DMS53 (cell line): ENCODE measurements around the gene TTC33.
"Not testable (repeated sequence)": the region's sequence is repeated elsewhere in the genome, so short reads cannot be mapped to it uniquely, and the experiment has no call there.

Source experiments
- DNase-seq: peaks from one replicate; lab custom pipeline; 2025; lab: John Stamatoyannopoulos, UW

The TTC33 gene

GRCh38 chr5:40716590-40716989 lies 39.2 kb downstream of the TTC33 start:
- no peak for DNase-seq

GRCh38 chr5:40716000-40716399 lies 39.8 kb downstream of the TTC33 start:
- peak; percentile 4 for DNase-seq

- DNase-seq: no peak
These were observed 41.8 kb downstream of the TTC33 start for GRCh38 chr5:40714001-40714400.

- not testable (repeated sequence) for DNase-seq
These were observed 45.2 kb downstream of the TTC33 start for GRCh38 chr5:40710575-40710974.

- DNase-seq: not testable (repeated sequence)
These were observed 50.3 kb downstream of the TTC33 start for GRCh38 chr5:40705484-40705883.

- DNase-seq: not testable (repeated sequence)
These were observed 53.7 kb downstream of the TTC33 start for GRCh38 chr5:40702027-40702426.

GRCh38 chr5:40700116-40700782 lies 55.5 kb downstream of the TTC33 start:
- no peak for DNase-seq

- no peak for DNase-seq
These were observed 61.3 kb downstream of the TTC33 start for GRCh38 chr5:40694433-40694832.

- DNase-seq: no peak
These were observed 63.9 kb downstream of the TTC33 start for GRCh38 chr5:40691894-40692293.

- DNase-seq: no peak
These were observed 65.5 kb downstream of the TTC33 start for GRCh38 chr5:40690267-40690666.

- DNase-seq: peak; percentile 88
These were observed 66.3 kb downstream of the TTC33 start for GRCh38 chr5:40689438-40689837.

- no peak for DNase-seq
These were observed 66.8 kb downstream of the TTC33 start for GRCh38 chr5:40688996-40689395.

- DNase-seq: peak; percentile 85
These were observed 67.5 kb downstream of the TTC33 start for GRCh38 chr5:40688127-40688761.

GRCh38 chr5:40687321-40687720 lies 68.4 kb downstream of the TTC33 start:
- DNase-seq: no peak

GRCh38 chr5:40685976-40686486 lies 69.7 kb downstream of the TTC33 start:
- DNase-seq: no peak

- no peak for DNase-seq
These were observed 70.6 kb downstream of the TTC33 start for GRCh38 chr5:40685193-40685592.

GRCh38 chr5:40683305-40683704 lies 72.5 kb downstream of the TTC33 start:
- no peak for DNase-seq

- DNase-seq: no peak
These were observed 73.4 kb downstream of the TTC33 start for GRCh38 chr5:40682154-40683017.

- no peak for DNase-seq
These were observed 74.2 kb downstream of the TTC33 start for GRCh38 chr5:40681363-40682153.

GRCh38 chr5:40680741-40681362 lies 74.9 kb downstream of the TTC33 start:
- no peak for DNase-seq

GRCh38 chr5:40679913-40680681 lies 75.7 kb downstream of the TTC33 start, which contains the start of gene PTGER4:
PTGER4 (plus strand) TSS chr5:40679915; CDS start chr5:40680994, 1,079 bp downstream.
- peak; percentile 81 for DNase-seq
